Mucosa of descending colon (tissue), 3 donors: ENCODE data around the gene NFATC4. TPM values are rescaled to one million over a fixed set of nuclear protein-coding genes. Genes with fewer than 3 reads are reported as not detected.

Experiments used
- ATAC-seq: fragments of 200-7000 bp; cut with Tn5 transposase; one replicate; pipeline ENCODE4 v1.9.1; 2020; ENCODE audit warnings: mild to moderate bottlenecking, moderate library complexity
- DNase-seq, 3 donors: peaks; one replicate each; pipeline ENCODE4 v3.0.0-alpha.2; 2020
- H3K36me3 ChIP-seq: fragments of 200-600 bp; one replicate; pipeline ENCODE4 v1.8.0; 2021; ENCODE audit warnings: low read depth, mild to moderate bottlenecking
- H3K4me1 ChIP-seq: fragments of 200-600 bp; one replicate; pipeline ENCODE4 v1.8.0; 2021; ENCODE audit warnings: low read depth, mild to moderate bottlenecking
- H3K4me3 ChIP-seq: fragments of 200-600 bp; one replicate; pipeline ENCODE4 v1.8.0; 2021; ENCODE audit warnings: mild to moderate bottlenecking
- H3K9me3 ChIP-seq: fragments of 200-600 bp; one replicate; pipeline ENCODE4 v1.8.0; 2021; ENCODE audit warnings: mild to moderate bottlenecking
- intact Hi-C, 2 donors: fragments of 100-400 bp; cut with DNase I in 1 of 2; cut with micrococcal nuclease in 1 of 2; formaldehyde crosslinking; loops; one replicate each; pipeline versions ENCODE4 v1.11.0 to v1.11.1; 2022; cut with DNase I, micrococcal nuclease
- total RNA-seq, 3 donors: library from RNA; stranded (reverse); fragmentation: NEBNext Ultra II Directional in 2 of 3; extraction: Animal tissue kit (Norgen Biotek cat#: 25700) in 2 of 3; gene quantifications; one replicate each; pipeline versions ENCODE4 v1.2.1 to v1.2.4, GENCODE V29; 2021 to 2023
- TF ChIP-seq, protein P1 (sequence below): fragments of 200-600 bp; IDR thresholded peaks from one replicate; pipeline ENCODE4 v1.8.0; 2022; ENCODE audit warnings: antibody characterized with exemption, mild to moderate bottlenecking
- donor health status: DM: no; HTN: no; CAD: no; lungs with moderate emphysema.
- donor health status: DM: no; HTN: no; CAD: no.
- donor health status: DM: no; HTN: yes; CAD: no.

NFATC4 gene
- total RNA-seq, 3 donors from 2014 or later, result 11.9 to 112 (median 25.2) TPM

DNA sequence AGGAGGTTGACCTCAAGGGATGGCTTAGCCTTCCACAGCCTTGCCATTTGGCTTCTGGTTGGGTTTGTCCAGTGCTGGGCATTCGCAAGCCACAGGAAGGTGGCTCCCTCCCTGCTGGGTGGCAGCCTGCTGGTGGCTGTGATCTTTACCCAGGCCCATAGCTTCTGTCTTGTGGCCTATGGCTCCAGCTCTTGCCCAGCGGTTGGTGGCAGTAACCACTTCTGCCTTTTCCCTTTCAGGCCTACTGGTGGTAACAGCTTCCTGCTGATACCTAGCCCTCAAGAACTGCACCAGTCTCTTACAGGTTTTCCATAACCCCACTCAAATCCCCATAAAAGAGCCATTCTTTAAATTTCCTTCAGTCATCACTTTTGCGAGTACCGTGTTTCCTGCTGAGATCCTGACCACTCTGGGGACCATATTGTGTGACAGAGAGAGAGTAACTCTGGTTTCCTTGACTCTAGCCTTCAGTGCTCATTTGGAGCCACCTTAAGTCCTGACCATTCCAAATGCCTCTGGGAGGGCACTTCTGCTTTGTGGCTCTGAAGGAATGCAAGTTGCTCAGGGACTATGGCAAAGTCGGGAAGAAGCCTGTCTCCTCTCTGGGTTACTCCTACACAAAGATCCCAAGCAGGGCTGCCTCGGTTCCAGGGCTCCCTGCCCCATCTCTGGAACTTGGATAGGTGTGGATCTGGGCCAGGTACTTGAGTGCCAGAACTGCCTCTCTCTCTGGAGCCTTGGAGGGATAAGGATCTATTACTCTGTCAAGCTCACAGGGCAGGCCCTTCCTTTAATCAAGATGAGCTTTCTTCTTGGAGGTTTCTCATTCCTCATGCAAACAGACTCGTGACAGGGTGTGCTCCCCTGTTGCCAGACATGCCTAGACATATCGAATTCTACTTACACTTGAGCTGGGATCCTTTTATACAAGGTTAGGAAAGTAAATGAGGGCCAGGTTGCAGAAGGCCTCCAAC lies 27.9 kb downstream of the NFATC4 start:
- H3K9me3 ChIP-seq, result no peaks in the 10 kb centered on the region
- intact Hi-C loops, result no loop called here
- ATAC-seq (no peak), DNase-seq (no peak)
- no peak overlapping the region for H3K4me3 ChIP-seq
- H3K4me1 ChIP-seq, result peaks cover 11% of the 10 kb centered on the region
- H3K36me3 ChIP-seq, result no peaks in the 10 kb centered on the region
- TF ChIP-seq, protein P1, sequence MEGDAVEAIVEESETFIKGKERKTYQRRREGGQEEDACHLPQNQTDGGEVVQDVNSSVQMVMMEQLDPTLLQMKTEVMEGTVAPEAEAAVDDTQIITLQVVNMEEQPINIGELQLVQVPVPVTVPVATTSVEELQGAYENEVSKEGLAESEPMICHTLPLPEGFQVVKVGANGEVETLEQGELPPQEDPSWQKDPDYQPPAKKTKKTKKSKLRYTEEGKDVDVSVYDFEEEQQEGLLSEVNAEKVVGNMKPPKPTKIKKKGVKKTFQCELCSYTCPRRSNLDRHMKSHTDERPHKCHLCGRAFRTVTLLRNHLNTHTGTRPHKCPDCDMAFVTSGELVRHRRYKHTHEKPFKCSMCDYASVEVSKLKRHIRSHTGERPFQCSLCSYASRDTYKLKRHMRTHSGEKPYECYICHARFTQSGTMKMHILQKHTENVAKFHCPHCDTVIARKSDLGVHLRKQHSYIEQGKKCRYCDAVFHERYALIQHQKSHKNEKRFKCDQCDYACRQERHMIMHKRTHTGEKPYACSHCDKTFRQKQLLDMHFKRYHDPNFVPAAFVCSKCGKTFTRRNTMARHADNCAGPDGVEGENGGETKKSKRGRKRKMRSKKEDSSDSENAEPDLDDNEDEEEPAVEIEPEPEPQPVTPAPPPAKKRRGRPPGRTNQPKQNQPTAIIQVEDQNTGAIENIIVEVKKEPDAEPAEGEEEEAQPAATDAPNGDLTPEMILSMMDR, result no peak

- H3K36me3 ChIP-seq, result no peaks in the 10 kb centered on the region
- ATAC-seq, result no peak
- intact Hi-C loops, result no loop called here
- no peak overlapping the region for H3K4me3 ChIP-seq
- peaks cover 18% of the 10 kb centered on the region for H3K4me1 ChIP-seq
- no peaks in the 10 kb centered on the region for H3K9me3 ChIP-seq
- peak in 1 of 3 donors; percentile 38 for DNase-seq
- TF ChIP-seq, protein P1, result no peak
Measured at GRCh38 chr14:24397639-24398292, 29.8 kb downstream of the NFATC4 start.

- TF ChIP-seq, protein P1, result no peak
- ATAC-seq (peak; percentile 75), DNase-seq (peak; percentile 56 to 60 (median 58))
- no peak overlapping the region for H3K4me3 ChIP-seq
- H3K9me3 ChIP-seq, result no peaks in the 10 kb centered on the region
- H3K4me1 ChIP-seq, result peaks cover 18% of the 10 kb centered on the region
- no peaks in the 10 kb centered on the region for H3K36me3 ChIP-seq
- intact Hi-C loops, result no loop called here
Measured at GRCh38 chr14:24398293-24398652, 30.3 kb downstream of the NFATC4 start.

DNA sequence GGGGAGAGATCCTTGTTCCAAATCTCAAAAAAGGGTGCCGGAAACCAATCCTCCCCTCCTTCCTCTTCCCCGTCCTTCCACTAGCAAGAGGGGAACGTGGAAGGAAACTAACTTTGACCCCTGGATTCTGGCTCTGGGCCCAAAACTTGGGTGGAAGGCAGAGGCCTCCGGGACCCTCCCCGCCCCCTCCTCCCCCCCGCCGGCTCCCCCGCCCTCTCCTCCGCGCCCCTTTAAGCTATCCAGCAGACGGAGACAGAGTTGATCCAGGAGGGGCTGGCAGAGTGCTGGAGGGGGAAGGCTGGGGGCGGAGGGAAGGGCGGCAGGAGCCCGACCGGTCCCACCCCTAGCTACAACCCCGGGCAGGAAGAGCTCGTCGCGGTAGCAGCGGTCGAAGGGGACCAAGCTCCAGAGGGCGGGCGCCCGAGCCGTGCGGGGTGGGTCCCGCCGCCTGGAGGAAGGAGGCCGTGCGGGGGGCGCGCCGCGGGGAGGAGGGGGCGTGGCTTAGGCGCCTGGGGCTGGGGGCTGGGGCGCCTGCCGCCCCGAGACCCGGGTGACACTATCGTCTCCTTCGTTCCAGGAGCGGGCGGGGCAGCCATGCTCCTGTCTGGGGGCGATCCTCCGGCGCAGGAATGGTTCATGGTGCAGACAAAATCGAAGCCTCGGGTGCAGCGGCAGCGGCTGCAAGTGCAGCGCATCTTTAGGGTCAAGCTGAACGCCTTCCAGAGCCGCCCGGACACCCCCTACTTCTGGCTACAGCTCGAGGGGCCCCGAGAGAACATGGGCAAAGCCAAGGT lies 30.9 kb downstream of the NFATC4 start, which contains the start of gene NYNRIN:
NYNRIN (plus strand) TSS at position 351 of the 794 bp plus-strand sequence; CDS start at position 595, 244 bp downstream.
- Histone ChIP-seq H3K4me3 (peak within 1 kb of the TSS; percentile 36), H3K4me1 (peaks cover 18% of the 10 kb centered on the region)

DNA sequence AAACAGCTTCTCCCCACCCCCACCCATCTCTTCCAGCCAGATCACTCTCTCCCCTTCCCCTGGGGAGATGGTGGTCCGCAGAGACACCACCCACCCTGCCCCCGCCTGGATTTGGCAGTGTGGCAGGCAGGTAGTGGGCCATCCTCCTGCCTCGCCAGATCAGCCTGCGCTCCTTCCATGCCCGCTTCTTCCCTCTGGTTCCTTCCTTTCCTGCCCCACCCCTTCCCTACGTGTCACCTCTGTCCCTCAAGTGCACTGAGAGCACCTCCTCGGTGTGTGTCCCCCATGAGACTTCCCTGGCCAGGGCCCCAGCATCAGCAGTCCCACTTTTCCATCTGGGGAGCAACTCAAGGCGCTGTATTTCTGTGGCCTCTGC lies 31.5 kb downstream of the NFATC4 start:
- TF ChIP-seq, protein P1, result no peak
- DNase-seq, result peak; percentile 51 to 60 (median 56)
- peak overlapping the region; percentile 36 for H3K4me3 ChIP-seq
- peaks cover 18% of the 10 kb centered on the region for H3K4me1 ChIP-seq
- no peaks in the 10 kb centered on the region for H3K9me3 ChIP-seq
- intact Hi-C loops, result no loop called here
- H3K36me3 ChIP-seq, result no peaks in the 10 kb centered on the region
- ATAC-seq, result peak; percentile 65

More for the DNA sequence above, 30.9 kb downstream of the NFATC4 start, which contains the start of gene NYNRIN:
- intact Hi-C loops, result no loop called here
- peak; percentile 80 for ATAC-seq
- Histone ChIP-seq H3K36me3 (no peaks in the 10 kb centered on the region), H3K9me3 (no peaks in the 10 kb centered on the region)
- peak; percentile 62 to 76 (median 75) for DNase-seq
- TF ChIP-seq, protein P1, result no peak
